ENCODE data around the gene CHFR.

GRCh38 chr12:132904718-132905328, 17.4 kb upstream of the CHFR start:
- no peak for TF ChIP-seq EZH2 (IDR thresholded peaks at IDR 0.05; ENCODE audit: insufficient read depth, poor library complexity, severe bottlenecking)
- TF ChIP-seq EZH2phosphoT487 (IDR thresholded peaks at IDR 0.05; ENCODE audit: insufficient read depth, low read depth), result no peak

Measured in GM23248 (cell line).